Measurements from ENCODE around the gene DDX23. TPM values are rescaled to one million over a fixed set of nuclear protein-coding genes. Genes with fewer than 3 reads are reported as not detected.

Gene DDX23
- total RNA-seq: 100 to 1,000 TPM; 147 to 148 TPM
- polyA plus RNA-seq: 51.0 TPM

GRCh38 chr12:48851883-48852733 is at the start of gene DDX23:
Gene DDX23 (minus strand): TSS chr12:48852163. CDS start chr12:48845782, 6,381 bp downstream.
- DNase-seq: peak; percentile 87 to 94 (median 89)
- Histone ChIP-seq H3K9me3 (ENCODE audit: low read length) (no peaks in the 10 kb centered on the region), H3K27ac (ENCODE audit: low read depth, low read length) (peak within 1 kb of the TSS; percentile 98), H3K4me1 (ENCODE audit: insufficient read depth, low read length) (peaks cover 27% of the 10 kb centered on the region), H3K36me3 (ENCODE audit: insufficient read depth, low read length) (no peaks in the 10 kb centered on the region), H3K4me3 (ENCODE audit: low read length) (peak within 1 kb of the TSS; percentile 87), H3K27me3 (ENCODE audit: insufficient read depth, low read length, poor library complexity, severe bottlenecking) (no peaks in the 10 kb centered on the region)
- H3K27me3 Mint-ChIP-seq: peaks cover 0 to 4% of the 10 kb centered on the region in 2 donors
- peaks cover 3 to 31% (median 3%) of the 10 kb centered on the region in 3 donors for H3K36me3 Mint-ChIP-seq
- ChIA-PET POLR2A (interaction anchor here (0.6 to 3.0 kb wide), 27 partner anchors 9 to 746 kb away, joined by 3 to 22 read pairs (median 4); partner anchors contain the start of genes ARF3, FKBP11, RHEBL1 and RND1), CTCF (interaction anchor here (0.7 to 5.2 kb wide), 41 partner anchors 9 to 991 kb away, joined by 3 to 124 read pairs (median 5); partner anchors contain the start of genes DDN, FKBP11, RND1 and TUBA1B)
- no peaks in the 10 kb centered on the region for H3K9me3 Mint-ChIP-seq
- peak within 1 kb of the TSS; percentile 89 to 99 (median 97) for H3K4me3 Mint-ChIP-seq
- H3K4me1 Mint-ChIP-seq: peaks cover 34 to 46% (median 45%) of the 10 kb centered on the region in 3 donors
- H3K27ac Mint-ChIP-seq: peak within 1 kb of the TSS; percentile 91 to 99 (median 96)

- H3K36me3 Mint-ChIP-seq: no peaks in the 10 kb centered on the region
- Histone ChIP-seq H3K36me3 (ENCODE audit: insufficient read depth, low read length) (no peaks in the 10 kb centered on the region), H3K4me1 (ENCODE audit: insufficient read depth, low read length) (peaks cover 6% of the 10 kb centered on the region), H3K9me3 (ENCODE audit: low read length) (no peaks in the 10 kb centered on the region), H3K4me3 (ENCODE audit: low read length) (no peak overlapping the region), H3K27ac (ENCODE audit: low read depth, low read length) (no peak overlapping the region), H3K27me3 (ENCODE audit: insufficient read depth, low read length, poor library complexity, severe bottlenecking) (no peaks in the 10 kb centered on the region)
- no peaks in the 10 kb centered on the region for H3K9me3 Mint-ChIP-seq
- no peak overlapping the region for H3K27ac Mint-ChIP-seq
- H3K4me3 Mint-ChIP-seq: no peak overlapping the region
- no peak for DNase-seq
- POLR2A ChIA-PET: interaction anchor here (0.7 to 1.0 kb wide), 3 partner anchors 35 to 118 kb away, joined by 3 to 4 read pairs (median 3); no protein-coding TSS in a partner anchor
- peaks cover 2 to 4% of the 10 kb centered on the region in 2 donors for H3K27me3 Mint-ChIP-seq
- CTCF ChIA-PET: interaction anchor here (0.7 to 6.0 kb wide), 9 partner anchors 11 to 1044 kb away, joined by 3 to 67 read pairs (median 4); partner anchors contain the start of gene FKBP11
- H3K4me1 Mint-ChIP-seq: peaks cover 3 to 14% (median 4%) of the 10 kb centered on the region in 3 donors
Observed at GRCh38 chr12:48901278-48901677, 49.3 kb upstream of the DDX23 start.

GRCh38 chr12:48899651-48900050 is 47.7 kb upstream of the DDX23 start:
- POLR2A ChIA-PET: no interaction called here
- Mint-ChIP-seq H3K27me3 (peaks cover 2 to 4% of the 10 kb centered on the region in 2 donors), H3K36me3 (no peaks in the 10 kb centered on the region), H3K4me1 (peaks cover 3 to 12% (median 4%) of the 10 kb centered on the region in 3 donors), H3K9me3 (no peaks in the 10 kb centered on the region), H3K27ac (no peak overlapping the region), H3K4me3 (no peak overlapping the region)
- H3K9me3 ChIP-seq (ENCODE audit: low read length): no peaks in the 10 kb centered on the region
- no peaks in the 10 kb centered on the region for H3K27me3 ChIP-seq (ENCODE audit: insufficient read depth, low read length, poor library complexity, severe bottlenecking)
- H3K27ac ChIP-seq (ENCODE audit: low read depth, low read length): no peak overlapping the region
- no peak for DNase-seq
- CTCF ChIA-PET: interaction anchor here (0.8 to 6.0 kb wide), 5 partner anchors 9 to 47 kb away, joined by 3 to 31 read pairs (median 4); no protein-coding TSS in a partner anchor
- no peak overlapping the region for H3K4me3 ChIP-seq (ENCODE audit: low read length)
- H3K36me3 ChIP-seq (ENCODE audit: insufficient read depth, low read length): no peaks in the 10 kb centered on the region
- H3K4me1 ChIP-seq (ENCODE audit: insufficient read depth, low read length): peaks cover 6% of the 10 kb centered on the region

- Histone ChIP-seq H3K27me3 (ENCODE audit: insufficient read depth, low read length, poor library complexity, severe bottlenecking) (peaks cover 10% of the 10 kb centered on the region), H3K4me1 (ENCODE audit: insufficient read depth, low read length) (no peaks in the 10 kb centered on the region), H3K9me3 (ENCODE audit: low read length) (no peaks in the 10 kb centered on the region), H3K27ac (ENCODE audit: low read depth, low read length) (no peak overlapping the region), H3K36me3 (ENCODE audit: insufficient read depth, low read length) (no peaks in the 10 kb centered on the region), H3K4me3 (ENCODE audit: low read length) (no peak overlapping the region)
- Mint-ChIP-seq H3K4me1 (peaks cover 6 to 10% (median 8%) of the 10 kb centered on the region in 3 donors), H3K9me3 (no peaks in the 10 kb centered on the region), H3K36me3 (peaks cover 0 to 3% (median 0%) of the 10 kb centered on the region in 3 donors), H3K27ac (no peak overlapping the region), H3K4me3 (no peak overlapping the region), H3K27me3 (peaks cover 11 to 23% of the 10 kb centered on the region in 2 donors)
- ChIA-PET POLR2A (no interaction called here), CTCF (interaction anchor here (1.2 to 2.1 kb wide), 5 partner anchors 9 to 80 kb away, joined by 3 to 8 read pairs (median 5); a partner anchor contains a TSS)
- no peak for DNase-seq
Observed at GRCh38 chr12:48894271-48894670, 42.3 kb upstream of the DDX23 start.

GRCh38 chr12:48890657-48891418 is 38.9 kb upstream of the DDX23 start:
- ChIA-PET POLR2A (interaction anchor here (0.5 to 2.7 kb wide), 2 partner anchors 13 to 38 kb away, joined by 3 to 22 read pairs; partner anchors contain the start of gene DDX23), CTCF (interaction anchor here (0.8 to 5.4 kb wide), 24 partner anchors 9 to 357 kb away, joined by 3 to 124 read pairs (median 6); partner anchors contain the start of genes DDX23, FKBP11 and RND1)
- Mint-ChIP-seq H3K36me3 (peaks cover 0 to 3% (median 0%) of the 10 kb centered on the region in 3 donors), H3K27me3 (peaks cover 9 to 19% of the 10 kb centered on the region in 2 donors), H3K27ac (peak overlapping the region in 2 of 8 donors; percentile 11 to 61), H3K9me3 (no peaks in the 10 kb centered on the region), H3K4me3 (peak overlapping the region in 3 of 7 donors; percentile 18 to 42 (median 39)), H3K4me1 (peaks cover 6 to 10% (median 8%) of the 10 kb centered on the region in 3 donors)
- Histone ChIP-seq H3K27me3 (ENCODE audit: insufficient read depth, low read length, poor library complexity, severe bottlenecking) (peaks cover 10% of the 10 kb centered on the region), H3K9me3 (ENCODE audit: low read length) (no peaks in the 10 kb centered on the region), H3K36me3 (ENCODE audit: insufficient read depth, low read length) (no peaks in the 10 kb centered on the region), H3K4me1 (ENCODE audit: insufficient read depth, low read length) (no peaks in the 10 kb centered on the region), H3K4me3 (ENCODE audit: low read length) (no peak overlapping the region), H3K27ac (ENCODE audit: low read depth, low read length) (no peak overlapping the region)
- peak; percentile 57 to 79 (median 64) for DNase-seq

GRCh38 chr12:48889679-48890078 is 37.7 kb upstream of the DDX23 start:
- ChIA-PET POLR2A (interaction anchor here (0.7 kb wide), 1 partner anchor 37 kb away, joined by 4 read pairs; no protein-coding TSS in a partner anchor), CTCF (interaction anchor here (0.7 to 5.4 kb wide), 20 partner anchors 12 to 199 kb away, joined by 3 to 124 read pairs (median 6); partner anchors contain the start of genes DDX23, FKBP11, RND1 and WNT1)
- Histone ChIP-seq H3K9me3 (ENCODE audit: low read length) (no peaks in the 10 kb centered on the region), H3K4me3 (ENCODE audit: low read length) (no peak overlapping the region), H3K27me3 (ENCODE audit: insufficient read depth, low read length, poor library complexity, severe bottlenecking) (peaks cover 10% of the 10 kb centered on the region), H3K27ac (ENCODE audit: low read depth, low read length) (no peak overlapping the region), H3K36me3 (ENCODE audit: insufficient read depth, low read length) (no peaks in the 10 kb centered on the region), H3K4me1 (ENCODE audit: insufficient read depth, low read length) (no peaks in the 10 kb centered on the region)
- peaks cover 6 to 10% (median 8%) of the 10 kb centered on the region in 3 donors for H3K4me1 Mint-ChIP-seq
- no peaks in the 10 kb centered on the region for H3K9me3 Mint-ChIP-seq
- no peak for DNase-seq
- peak overlapping the region in 2 of 8 donors; percentile 35 to 68 for H3K27ac Mint-ChIP-seq
- peaks cover 9 to 19% of the 10 kb centered on the region in 2 donors for H3K27me3 Mint-ChIP-seq
- H3K36me3 Mint-ChIP-seq: peaks cover 0 to 3% (median 0%) of the 10 kb centered on the region in 3 donors
- no peak overlapping the region for H3K4me3 Mint-ChIP-seq

Data from CD8-positive, alpha-beta memory T cell (primary cell).